Neural cell (in vitro differentiated cells): ENCODE data around the gene MYO18A. TPM values are rescaled to one million over a fixed set of nuclear protein-coding genes. Genes with fewer than 3 reads are reported as not detected.

Experiments used
- H2AFZ ChIP-seq: fragments of 200-600, 300-800 bp; sonication (generic), shearing (Covaris generic); 2 replicates; pipeline ENCODE4 v1.6.0; 2014; ENCODE audit warnings: low read depth, mild to moderate bottlenecking, antibody characterized with exemption, low read length, moderate library complexity
- H3F3A ChIP-seq: fragments of 200-600 bp; shearing (Covaris generic); 2 replicates; pipeline ENCODE4 v1.6.1; 2016; ENCODE audit warnings: mild to moderate bottlenecking, moderate library complexity, mixed read lengths, antibody characterized with exemption, low read length; ENCODE audit not compliant: insufficient read depth, poor library complexity, severe bottlenecking
- H3K27ac ChIP-seq: fragments of 200-600, 300-800 bp; sonication (generic), shearing (Covaris generic); 2 replicates; pipeline ENCODE4 v1.5.1; 2014; ENCODE audit warnings: mild to moderate bottlenecking, low read length, moderate library complexity
- H3K27me3 ChIP-seq: fragments of 300-800, 200-600 bp; sonication (generic), shearing (Covaris generic); 2 replicates; pipeline ENCODE4 v1.6.0; 2014; ENCODE audit warnings: mild to moderate bottlenecking, low read depth, low read length, moderate library complexity; ENCODE audit not compliant: insufficient read depth
- H3K36me3 ChIP-seq: fragments of 300-800, 200-600 bp; sonication (generic), shearing (Covaris generic); 2 replicates; pipeline ENCODE4 v1.5.1; 2014; ENCODE audit warnings: mild to moderate bottlenecking, antibody characterized with exemption, low read length, moderate library complexity; ENCODE audit not compliant: insufficient read depth
- H3K4me2 ChIP-seq: fragments of 300-800, 200-600 bp; sonication (generic), shearing (Covaris generic); 2 replicates; pipeline ENCODE4 v1.6.0; 2014; ENCODE audit warnings: mild to moderate bottlenecking, low read length
- H3K4me3 ChIP-seq: fragments of 300-800, 200-600 bp; sonication (generic), shearing (Covaris generic); 2 replicates; pipeline ENCODE4 v1.5.1; 2014; ENCODE audit warnings: mild to moderate bottlenecking, low read length, moderate library complexity
- H3K79me2 ChIP-seq: fragments of 200-600 bp; shearing (Covaris generic); replicated peaks from 2 replicates; pipeline ENCODE4 v1.6.0; 2014; ENCODE audit warnings: mild to moderate bottlenecking, low read length, moderate library complexity; ENCODE audit not compliant: insufficient read depth
- H3K9ac ChIP-seq: fragments of 300-800, 200-600 bp; sonication (generic), shearing (Covaris generic); 2 replicates; pipeline ENCODE4 v1.6.1; 2016; ENCODE audit warnings: mild to moderate bottlenecking, low read length, mixed read lengths
- H3K9me2 ChIP-seq: fragments of 200-600 bp; shearing (Covaris generic); 2 replicates; pipeline ENCODE4 v1.6.1; 2016; ENCODE audit warnings: mild to moderate bottlenecking, low read length, mixed read lengths; ENCODE audit not compliant: insufficient read depth
- H3K9me3 ChIP-seq: fragments of 200-600, 300-800 bp; sonication (generic), shearing (Covaris generic); 2 replicates; pipeline ENCODE4 v1.6.1; 2016; ENCODE audit warnings: mild to moderate bottlenecking, mixed run types, low read length, moderate library complexity, mixed read lengths
- H4K20me1 ChIP-seq: fragments of 200-600 bp; shearing (Covaris generic); 2 replicates; pipeline ENCODE4 v1.6.1; 2016; ENCODE audit warnings: mild to moderate bottlenecking, mixed run types; ENCODE audit not compliant: insufficient read depth
- EP300 ChIP-seq: fragments of 450-650 bp; conservative IDR thresholded peaks from 2 replicates; pipeline ENCODE4 v1.6.1; 2014; ENCODE audit warnings: antibody characterized with exemption, mild to moderate bottlenecking, moderate library complexity; ENCODE audit not compliant: poor library complexity, severe bottlenecking
- EZH2 ChIP-seq: fragments of 200-600, 300-800 bp; shearing (Covaris generic), sonication (generic); IDR thresholded peaks from 2 replicates; pipeline ENCODE4 v1.6.1; 2014; ENCODE audit warnings: antibody characterized with exemption, low read length, borderline replicate concordance, mild to moderate bottlenecking; ENCODE audit not compliant: insufficient read depth, poor library complexity, severe bottlenecking
- MXI1 ChIP-seq: fragments of 450-650 bp; conservative IDR thresholded peaks from 2 replicates; pipeline ENCODE4 v1.6.1; 2014; ENCODE audit warnings: antibody characterized with exemption, mild to moderate bottlenecking; ENCODE audit not compliant: poor library complexity, severe bottlenecking
- POLR2AphosphoS5 ChIP-seq: IDR thresholded peaks from 2 replicates; pipeline ENCODE4 v1.6.1; 2012
- RAD21 ChIP-seq: fragments of 450-650 bp; conservative IDR thresholded peaks from 2 replicates; pipeline ENCODE4 v1.6.1; 2014; ENCODE audit warnings: antibody characterized with exemption, mild to moderate bottlenecking, moderate library complexity
- SMC3 ChIP-seq: fragments of 450-650 bp; conservative IDR thresholded peaks from 2 replicates; pipeline ENCODE4 v1.6.1; 2014; ENCODE audit warnings: antibody characterized with exemption, mild to moderate bottlenecking, moderate library complexity; ENCODE audit not compliant: poor library complexity
- TAF1 ChIP-seq: IDR thresholded peaks from 2 replicates; pipeline ENCODE4 v1.6.1; 2012; ENCODE audit warnings: low read depth
- polyA plus RNA-seq: library from polyadenylated mRNA; depleted of rRNA; stranded (reverse); fragments of >200 nt; gene quantifications from 2 replicates; pipeline ENCODE4 v1.2.3, GENCODE V29; 2014
- TF ChIP-seq, protein P1 (sequence below): IDR thresholded peaks from 2 replicates; pipeline ENCODE4 v1.6.1; 2012; ENCODE audit warnings: borderline replicate concordance
- TF ChIP-seq, protein P2 (sequence below): fragments of 450-650 bp; IDR thresholded peaks from 2 replicates; pipeline ENCODE4 v1.5.1; 2014; ENCODE audit warnings: antibody characterized with exemption, mild to moderate bottlenecking, moderate library complexity; ENCODE audit not compliant: poor library complexity, severe bottlenecking

MYO18A gene
- polyA plus RNA-seq, 1 donor from 2014 or later = 21.6 TPM

DNA sequence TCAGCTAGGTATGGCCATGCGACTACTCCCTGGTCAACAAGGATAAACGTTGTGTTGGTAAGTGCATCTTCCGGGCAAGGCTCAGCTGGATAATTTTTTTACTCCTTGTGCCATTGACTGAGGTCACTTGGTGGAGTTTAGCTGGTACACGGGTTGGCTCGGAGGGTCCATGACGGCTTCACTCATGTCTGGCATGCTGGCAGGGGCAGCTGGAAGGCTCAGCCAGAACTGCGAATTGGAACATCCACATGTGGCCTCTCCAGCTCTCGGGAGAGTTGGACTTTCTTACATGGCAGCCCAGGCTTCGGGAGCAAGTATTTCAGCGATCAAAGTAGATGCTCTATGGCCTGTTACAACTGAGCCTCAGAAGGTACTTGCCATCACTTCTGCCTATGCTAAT, 35.0 kb upstream of the MYO18A start:
- no peaks in the 10 kb centered on the region for H4K20me1 ChIP-seq
- H3K27ac ChIP-seq = no peak overlapping the region
- no peak overlapping the region for H2AFZ ChIP-seq
- no peaks in the 10 kb centered on the region for H3K27me3 ChIP-seq
- H3K79me2 ChIP-seq = no peaks in the 10 kb centered on the region
- H3F3A ChIP-seq = no peaks in the 10 kb centered on the region
- no peak overlapping the region for H3K4me2 ChIP-seq
- H3K36me3 ChIP-seq = no peaks in the 10 kb centered on the region
- H3K9ac ChIP-seq = no peak overlapping the region
- no peaks in the 10 kb centered on the region for H3K9me2 ChIP-seq
- no peaks in the 10 kb centered on the region for H3K9me3 ChIP-seq
- H3K4me3 ChIP-seq = no peak overlapping the region
- no peak for TF ChIP-seq POLR2AphosphoS5
- TF ChIP-seq TAF1 = no peak
- TF ChIP-seq, protein P1, sequence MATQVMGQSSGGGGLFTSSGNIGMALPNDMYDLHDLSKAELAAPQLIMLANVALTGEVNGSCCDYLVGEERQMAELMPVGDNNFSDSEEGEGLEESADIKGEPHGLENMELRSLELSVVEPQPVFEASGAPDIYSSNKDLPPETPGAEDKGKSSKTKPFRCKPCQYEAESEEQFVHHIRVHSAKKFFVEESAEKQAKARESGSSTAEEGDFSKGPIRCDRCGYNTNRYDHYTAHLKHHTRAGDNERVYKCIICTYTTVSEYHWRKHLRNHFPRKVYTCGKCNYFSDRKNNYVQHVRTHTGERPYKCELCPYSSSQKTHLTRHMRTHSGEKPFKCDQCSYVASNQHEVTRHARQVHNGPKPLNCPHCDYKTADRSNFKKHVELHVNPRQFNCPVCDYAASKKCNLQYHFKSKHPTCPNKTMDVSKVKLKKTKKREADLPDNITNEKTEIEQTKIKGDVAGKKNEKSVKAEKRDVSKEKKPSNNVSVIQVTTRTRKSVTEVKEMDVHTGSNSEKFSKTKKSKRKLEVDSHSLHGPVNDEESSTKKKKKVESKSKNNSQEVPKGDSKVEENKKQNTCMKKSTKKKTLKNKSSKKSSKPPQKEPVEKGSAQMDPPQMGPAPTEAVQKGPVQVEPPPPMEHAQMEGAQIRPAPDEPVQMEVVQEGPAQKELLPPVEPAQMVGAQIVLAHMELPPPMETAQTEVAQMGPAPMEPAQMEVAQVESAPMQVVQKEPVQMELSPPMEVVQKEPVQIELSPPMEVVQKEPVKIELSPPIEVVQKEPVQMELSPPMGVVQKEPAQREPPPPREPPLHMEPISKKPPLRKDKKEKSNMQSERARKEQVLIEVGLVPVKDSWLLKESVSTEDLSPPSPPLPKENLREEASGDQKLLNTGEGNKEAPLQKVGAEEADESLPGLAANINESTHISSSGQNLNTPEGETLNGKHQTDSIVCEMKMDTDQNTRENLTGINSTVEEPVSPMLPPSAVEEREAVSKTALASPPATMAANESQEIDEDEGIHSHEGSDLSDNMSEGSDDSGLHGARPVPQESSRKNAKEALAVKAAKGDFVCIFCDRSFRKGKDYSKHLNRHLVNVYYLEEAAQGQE = no peak
- no peak for TF ChIP-seq EZH2
- TF ChIP-seq, protein P2, sequence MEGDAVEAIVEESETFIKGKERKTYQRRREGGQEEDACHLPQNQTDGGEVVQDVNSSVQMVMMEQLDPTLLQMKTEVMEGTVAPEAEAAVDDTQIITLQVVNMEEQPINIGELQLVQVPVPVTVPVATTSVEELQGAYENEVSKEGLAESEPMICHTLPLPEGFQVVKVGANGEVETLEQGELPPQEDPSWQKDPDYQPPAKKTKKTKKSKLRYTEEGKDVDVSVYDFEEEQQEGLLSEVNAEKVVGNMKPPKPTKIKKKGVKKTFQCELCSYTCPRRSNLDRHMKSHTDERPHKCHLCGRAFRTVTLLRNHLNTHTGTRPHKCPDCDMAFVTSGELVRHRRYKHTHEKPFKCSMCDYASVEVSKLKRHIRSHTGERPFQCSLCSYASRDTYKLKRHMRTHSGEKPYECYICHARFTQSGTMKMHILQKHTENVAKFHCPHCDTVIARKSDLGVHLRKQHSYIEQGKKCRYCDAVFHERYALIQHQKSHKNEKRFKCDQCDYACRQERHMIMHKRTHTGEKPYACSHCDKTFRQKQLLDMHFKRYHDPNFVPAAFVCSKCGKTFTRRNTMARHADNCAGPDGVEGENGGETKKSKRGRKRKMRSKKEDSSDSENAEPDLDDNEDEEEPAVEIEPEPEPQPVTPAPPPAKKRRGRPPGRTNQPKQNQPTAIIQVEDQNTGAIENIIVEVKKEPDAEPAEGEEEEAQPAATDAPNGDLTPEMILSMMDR = no peak
- no peak for TF ChIP-seq MXI1
- no peak for TF ChIP-seq RAD21
- TF ChIP-seq SMC3 = no peak
- no peak for TF ChIP-seq EP300

DNA sequence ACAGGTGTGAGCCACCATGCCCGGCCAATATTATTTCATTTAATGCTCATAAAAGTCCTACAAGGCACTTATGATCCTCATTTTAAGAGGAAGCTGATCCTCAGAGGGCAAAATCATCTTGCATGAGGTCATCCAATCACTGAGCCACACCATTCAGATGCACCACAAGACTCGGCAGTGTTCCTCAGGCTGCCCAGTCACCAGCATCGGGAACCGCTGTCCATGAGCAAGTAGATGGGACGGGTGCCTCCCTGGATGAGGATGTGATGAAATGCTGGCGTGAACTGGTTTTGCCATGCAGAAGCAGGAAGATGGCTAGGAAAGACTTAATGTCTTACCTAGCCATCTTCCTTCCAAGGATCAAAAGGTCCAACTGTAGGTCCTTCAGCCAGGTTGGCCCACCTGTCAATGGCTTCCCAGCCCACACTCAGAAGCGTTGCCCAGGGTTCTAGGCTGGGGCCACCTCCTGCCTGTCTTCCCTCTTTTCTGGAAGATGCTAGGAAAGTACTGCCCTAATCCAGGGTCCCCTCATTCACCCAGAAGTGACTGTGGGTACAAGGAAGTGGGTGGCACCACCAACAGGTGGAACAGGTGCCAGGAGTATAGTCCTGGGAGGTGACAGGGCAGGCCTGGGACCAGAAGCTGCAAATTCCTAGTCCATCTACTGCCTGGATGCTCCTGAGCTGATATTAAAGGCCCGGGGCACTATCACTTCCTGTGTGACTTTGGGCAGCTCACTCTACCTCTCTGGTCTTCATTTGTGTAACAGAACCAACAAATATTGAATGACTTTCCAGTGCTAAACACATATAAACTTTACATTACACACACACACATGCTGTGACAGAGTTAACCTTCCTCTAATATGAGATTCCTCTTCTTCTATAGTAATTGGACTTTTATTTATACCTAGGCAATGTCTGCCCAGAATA, 34.3 kb upstream of the MYO18A start:
- Histone ChIP-seq H3K4me2 (no peak overlapping the region), H3K9me2 (no peaks in the 10 kb centered on the region), H2AFZ (no peak overlapping the region), H3K27ac (no peak overlapping the region), H3K79me2 (no peaks in the 10 kb centered on the region), H3K9me3 (no peaks in the 10 kb centered on the region), H3K4me3 (no peak overlapping the region), H3K36me3 (no peaks in the 10 kb centered on the region), H3F3A (no peaks in the 10 kb centered on the region), H3K9ac (no peak overlapping the region), H4K20me1 (no peaks in the 10 kb centered on the region), H3K27me3 (no peaks in the 10 kb centered on the region)
- TF ChIP-seq, protein P2 = no peak
- no peak for TF ChIP-seq SMC3
- no peak for TF ChIP-seq POLR2AphosphoS5
- no peak for TF ChIP-seq MXI1
- TF ChIP-seq, protein P1 = no peak
- no peak for TF ChIP-seq EP300
